IMR-90 (cell line): ENCODE measurements around the gene SLC16A14.

Experiments used
- BHLHE40 ChIP-seq: fragments of 150-350 bp; IDR thresholded peaks from 2 replicates; pipeline ENCODE4 v1.6.1; 2016; ENCODE audit warnings: mild to moderate bottlenecking, low read depth, low read length
- CEBPB ChIP-seq: IDR thresholded peaks from 2 replicates; pipeline ENCODE4 v1.6.1; 2012; ENCODE audit warnings: low read depth, low read length, improper control_type of control experiment
- CTCF ChIP-seq: conservative IDR thresholded peaks from 2 replicates; pipeline ENCODE4 v1.5.1; 2012; ENCODE audit warnings: mild to moderate bottlenecking, low read depth, low read length, improper control_type of control experiment
- FOS ChIP-seq: fragments of 150-350 bp; IDR thresholded peaks from 2 replicates; pipeline ENCODE4 v1.6.1; 2016; ENCODE audit warnings: low read depth, low read length
- MAZ ChIP-seq: IDR thresholded peaks from 2 replicates; pipeline ENCODE4 v1.6.1; 2012; ENCODE audit warnings: low read depth, mild to moderate bottlenecking, low read length, improper control_type of control experiment, moderate library complexity, borderline replicate concordance
- NFE2L2 ChIP-seq: fragments of 150-350 bp; IDR thresholded peaks from 2 replicates; pipeline ENCODE4 v1.6.1; 2016; ENCODE audit warnings: low read depth, mild to moderate bottlenecking, low read length
- POLR2A ChIP-seq: IDR thresholded peaks from 2 replicates; pipeline ENCODE4 v1.6.1; 2012; ENCODE audit warnings: mild to moderate bottlenecking, low read depth, low read length
- RCOR1 ChIP-seq: IDR thresholded peaks from 2 replicates; pipeline ENCODE4 v1.6.1; 2012; ENCODE audit warnings: mild to moderate bottlenecking, low read length, improper control_type of control experiment; ENCODE audit not compliant: insufficient replicate concordance
- SMC3 ChIP-seq: fragments of 150-350 bp; IDR thresholded peaks from 2 replicates; pipeline ENCODE4 v1.6.1; 2016; ENCODE audit warnings: low read depth, mild to moderate bottlenecking, antibody characterized with exemption, low read length, moderate library complexity

DNA sequence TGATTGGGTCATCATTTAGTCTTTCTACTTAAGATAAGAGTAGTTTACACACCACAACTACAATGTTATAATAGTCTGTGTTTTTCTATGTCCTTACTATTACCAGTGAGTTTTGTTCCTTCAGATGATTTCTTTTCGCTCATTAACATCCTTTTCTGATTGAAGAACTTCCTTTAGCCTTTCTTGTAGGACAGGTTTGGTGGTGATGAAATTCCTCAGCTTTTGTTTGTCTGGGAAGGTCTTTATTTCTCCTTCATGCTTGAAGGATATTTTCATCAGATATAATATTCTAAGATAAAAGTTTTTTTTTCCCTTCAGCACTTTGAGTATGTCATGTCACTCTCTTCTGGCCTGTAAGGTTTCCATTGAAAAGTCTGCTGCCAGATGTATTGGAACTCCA is 38.0 kb upstream of the SLC16A14 start:
- no peak for TF ChIP-seq POLR2A
- TF ChIP-seq FOS = no peak
- no peak for TF ChIP-seq CTCF
- no peak for TF ChIP-seq NFE2L2
- no peak for TF ChIP-seq SMC3
- TF ChIP-seq CEBPB = no peak
- no peak for TF ChIP-seq MAZ
- TF ChIP-seq BHLHE40 = no peak
- TF ChIP-seq RCOR1 = no peak
